ENCODE measurements around the gene PAQR9.

The PAQR9 gene

GRCh38 chr3:142934128-142934886, 29.2 kb downstream of the PAQR9 start:
- in situ Hi-C loops (cut with MboI; ENCODE audit: low pct_unique_long_range_greater_than_20kb, low sequenced_read_pairs), result no loop called here
- no peak for DNase-seq

GRCh38 chr3:142931222-142931621, 32.3 kb downstream of the PAQR9 start:
- DNase-seq, result peak; percentile 11
- in situ Hi-C loops (cut with MboI; ENCODE audit: low pct_unique_long_range_greater_than_20kb, low sequenced_read_pairs), result no loop called here

GRCh38 chr3:142930463-142930862, 33.0 kb downstream of the PAQR9 start:
- in situ Hi-C loops (cut with MboI; ENCODE audit: low pct_unique_long_range_greater_than_20kb, low sequenced_read_pairs), result no loop called here
- no peak for DNase-seq

- in situ Hi-C loops (cut with MboI; ENCODE audit: low pct_unique_long_range_greater_than_20kb, low sequenced_read_pairs), result no loop called here
- DNase-seq, result no peak
Measured at GRCh38 chr3:142929890-142930289, 33.6 kb downstream of the PAQR9 start.

- in situ Hi-C loops (cut with MboI; ENCODE audit: low pct_unique_long_range_greater_than_20kb, low sequenced_read_pairs), result no loop called here
- DNase-seq, result peak; percentile 63
Measured at GRCh38 chr3:142929109-142929508, 34.4 kb downstream of the PAQR9 start.

GRCh38 chr3:142926368-142926944, 37.0 kb downstream of the PAQR9 start:
- in situ Hi-C loops (cut with MboI; ENCODE audit: low pct_unique_long_range_greater_than_20kb, low sequenced_read_pairs), result no loop called here
- DNase-seq, result no peak

GRCh38 chr3:142925140-142925539, 38.3 kb downstream of the PAQR9 start:
- no peak for DNase-seq
- in situ Hi-C loops (cut with MboI; ENCODE audit: low pct_unique_long_range_greater_than_20kb, low sequenced_read_pairs), result no loop called here

- DNase-seq, result no peak
- in situ Hi-C loops (cut with MboI; ENCODE audit: low pct_unique_long_range_greater_than_20kb, low sequenced_read_pairs), result loop anchor here (25.0 kb wide), 1 partner anchor 336 kb away; the partner anchor contains the start of genes ATR and PLS1
Measured at GRCh38 chr3:142923694-142924093, 39.8 kb downstream of the PAQR9 start.

- in situ Hi-C loops (cut with MboI; ENCODE audit: low pct_unique_long_range_greater_than_20kb, low sequenced_read_pairs), result loop anchor here (25.0 kb wide), 1 partner anchor 329 kb away; the partner anchor contains the start of genes ATR and PLS1
- DNase-seq, result no peak
Measured at GRCh38 chr3:142916605-142917004, 46.9 kb downstream of the PAQR9 start.

- in situ Hi-C loops (cut with MboI; ENCODE audit: low pct_unique_long_range_greater_than_20kb, low sequenced_read_pairs), result loop anchor here (25.0 kb wide), 1 partner anchor 328 kb away; the partner anchor contains the start of genes ATR and PLS1
- DNase-seq, result no peak
Measured at GRCh38 chr3:142915636-142916035, 47.8 kb downstream of the PAQR9 start.

GRCh38 chr3:142914286-142914811, 49.1 kb downstream of the PAQR9 start:
- in situ Hi-C loops (cut with MboI; ENCODE audit: low pct_unique_long_range_greater_than_20kb, low sequenced_read_pairs), result loop anchor here (25.0 kb wide), 1 partner anchor 327 kb away; the partner anchor contains the start of genes ATR and PLS1

GRCh38 chr3:142913432-142913831, 50.0 kb downstream of the PAQR9 start:
- no peak for DNase-seq
- in situ Hi-C loops (cut with MboI; ENCODE audit: low pct_unique_long_range_greater_than_20kb, low sequenced_read_pairs), result loop anchor here (25.0 kb wide), 1 partner anchor 326 kb away; the partner anchor contains the start of genes ATR and PLS1

More at GRCh38 chr3:142914286-142914811, 49.1 kb downstream of the PAQR9 start:
- no peak for DNase-seq

- in situ Hi-C loops (cut with MboI; ENCODE audit: low pct_unique_long_range_greater_than_20kb, low sequenced_read_pairs), result loop anchor here (25.0 kb wide), 1 partner anchor 325 kb away; the partner anchor contains the start of genes ATR and PLS1
- DNase-seq, result no peak
Measured at GRCh38 chr3:142912402-142913172, 50.9 kb downstream of the PAQR9 start.
